HCT116 (cell line): ENCODE measurements around the gene DKK3. TPM values are rescaled to one million over a fixed set of nuclear protein-coding genes. Genes with fewer than 3 reads are reported as not detected.

Experiments
- ATAC-seq: fragments of 200-7000 bp; cut with Tn5 transposase; 2 replicates; pipeline ENCODE4 v1.9.1; 2020; ENCODE audit warnings: mild to moderate bottlenecking, moderate library complexity
- BruUV-seq: library from RNA; stranded (reverse); fragments of 400-500 nt; replicated peaks from 2 replicates; lab custom pipeline; 2021; lab: Mats Ljungman, UMichigan
- CTCF ChIA-PET: fragments of 300-600 bp; sonication (Branson Sonifier 250); formaldehyde crosslinking; loops from one replicate; lab custom pipeline; 2021; ENCODE audit warnings: antibody characterized with exemption; lab: Charles Lee
- POLR2A ChIA-PET: fragments of 300-600, 350-600 bp; sonication (Branson Sonifier 250); formaldehyde crosslinking; loops from one replicate; lab custom pipeline; 2021; ENCODE audit warnings: antibody characterized with exemption; lab: Charles Lee
- RAD21 ChIA-PET, 2 experiments: fragments of 300-600 bp; sonication (Branson Sonifier 250); formaldehyde crosslinking; loops; one replicate each; lab custom pipeline; 2023; ENCODE audit warnings: low total read pairs in 2 of 2; ENCODE audit not compliant: uncharacterized antibody in 2 of 2, unreplicated experiment in 2 of 2, low non-redundant PET in 1 of 2; lab: Charles Lee
- DNase-seq: peaks from one replicate; pipeline ENCODE4 v3.0.0-alpha.2; 2010; ENCODE audit warnings: low read depth, low spot score
- H2AFZ ChIP-seq: fragments of 200-600 bp; shearing (Covaris generic), sonication (generic); 2 replicates; pipeline ENCODE4 v1.6.1; 2017; ENCODE audit warnings: low read depth, mixed run types, mixed read lengths, antibody characterized with exemption, low read length; ENCODE audit not compliant: poor library complexity, severe bottlenecking
- H3K27ac ChIP-seq: 2 replicates; pipeline ENCODE4 v1.5.1; 2012; ENCODE audit warnings: low read depth, low read length
- H3K27me3 ChIP-seq: fragments of 200-600 bp; sonication (generic); 2 replicates; pipeline ENCODE4 v1.6.1; 2016; ENCODE audit warnings: mixed run types, low read length, mixed read lengths; ENCODE audit not compliant: insufficient read depth
- H3K36me3 ChIP-seq, 2 experiments: fragments of 200-500 bp in 1 of 2; fragments of 200-600 bp in 1 of 2; sonication (Bioruptor generic) in 1 of 2; sonication (generic) in 1 of 2; 2 replicates each; pipeline versions ENCODE4 v1.5.1 to v1.6.1; 2014 to 2016; ENCODE audit warnings: low read length in 2 of 2, inconsistent platforms in 1 of 2, mixed read lengths in 1 of 2, mixed run types in 1 of 2; ENCODE audit not compliant: insufficient read depth in 2 of 2, control insufficient read depth in 1 of 2
- H3K4me1 ChIP-seq, 2 experiments: fragments of 200-600 bp in 1 of 2; sonication (generic) in 1 of 2; 2 replicates each; pipeline versions ENCODE4 v1.5.1 to v1.6.1; 2012 to 2017; ENCODE audit warnings: low read length in 2 of 2, inconsistent platforms in 1 of 2, mild to moderate bottlenecking in 1 of 2, mixed read lengths in 1 of 2, mixed run types in 1 of 2, moderate library complexity in 1 of 2; ENCODE audit not compliant: insufficient read depth in 2 of 2, control insufficient read depth in 1 of 2
- H3K4me2 ChIP-seq: fragments of 200-600 bp; sonication (generic); 2 replicates; pipeline ENCODE4 v1.6.1; 2017; ENCODE audit warnings: mixed run types, low read length, mixed read lengths
- H3K4me3 ChIP-seq, 2 experiments: fragments of 200-600 bp in 1 of 2; sonication (generic) in 1 of 2; replicated peaks in 1 of 2; 2 replicates each; pipeline ENCODE4 v1.5.1; 2011 to 2016; ENCODE audit warnings: low read length in 2 of 2, control low read depth in 1 of 2, low read depth in 1 of 2, mild to moderate bottlenecking in 1 of 2, mixed read lengths in 1 of 2, mixed run types in 1 of 2
- H3K79me2 ChIP-seq: fragments of 200-600 bp; sonication (generic); 2 replicates; pipeline ENCODE4 v1.6.1; 2017; ENCODE audit warnings: mild to moderate bottlenecking, mixed run types, low read length, moderate library complexity, mixed read lengths; ENCODE audit not compliant: insufficient read depth
- H3K9ac ChIP-seq: fragments of 200-600 bp; sonication (generic); 2 replicates; pipeline ENCODE4 v1.6.1; 2016; ENCODE audit warnings: low read length, mixed read lengths
- H3K9me2 ChIP-seq: fragments of 200-600 bp; sonication (generic), shearing (Covaris generic); 2 replicates; pipeline ENCODE4 v1.6.1; 2017; ENCODE audit warnings: mixed run types, mild to moderate bottlenecking, moderate library complexity; ENCODE audit not compliant: insufficient read depth
- H3K9me3 ChIP-seq, 2 experiments: fragments of 200-500 bp in 1 of 2; fragments of 200-600 bp in 1 of 2; sonication (Bioruptor generic) in 1 of 2; sonication (generic) in 1 of 2; 2 replicates each; pipeline ENCODE4 v1.6.1; 2014 to 2017; ENCODE audit warnings: low read length in 2 of 2, mixed read lengths in 2 of 2, inconsistent platforms in 1 of 2, low read depth in 1 of 2, mild to moderate bottlenecking in 1 of 2, mixed run types in 1 of 2, moderate library complexity in 1 of 2; ENCODE audit not compliant: control insufficient read depth in 1 of 2, insufficient read depth in 1 of 2
- H4K20me1 ChIP-seq: fragments of 200-600 bp; sonication (generic), shearing (Covaris generic); 2 replicates; pipeline ENCODE4 v1.6.1; 2017; ENCODE audit warnings: mixed run types, mild to moderate bottlenecking, moderate library complexity; ENCODE audit not compliant: insufficient read depth
- EGR1 ChIP-seq: IDR thresholded peaks from 2 replicates; pipeline ENCODE4 v1.6.1; 2012; ENCODE audit warnings: low read depth
- EZH2phosphoT487 ChIP-seq: fragments of 200-600 bp; IDR thresholded peaks from 2 replicates; pipeline ENCODE4 v1.6.1; 2018; ENCODE audit warnings: antibody characterized with exemption, borderline replicate concordance
- MAX ChIP-seq: IDR thresholded peaks from 2 replicates; pipeline ENCODE4 v1.6.1; 2012
- RAD21 ChIP-seq: IDR thresholded peaks from 2 replicates; pipeline ENCODE4 v1.6.1; 2012; ENCODE audit warnings: low read depth, mild to moderate bottlenecking
- SP1 ChIP-seq: IDR thresholded peaks from 2 replicates; pipeline ENCODE4 v1.6.1; 2012; ENCODE audit warnings: low read depth
- intact Hi-C: fragments of 100-400 bp; cut with micrococcal nuclease; formaldehyde crosslinking; loops from 2 replicates; pipeline ENCODE4 v1.10.0; 2022
- total RNA-seq: library from RNA; stranded (reverse); gene quantifications from one replicate; pipeline ENCODE4 v1.2.1, GENCODE V29; 2021; ENCODE audit not compliant: unreplicated experiment

Gene DKK3
- total RNA-seq, 1 experiment from 2014 or later = 0.49 TPM

GRCh38 chr11:12016246-12016645, 7.8 kb upstream of the DKK3 start:
- no peak overlapping the region for H3K9ac ChIP-seq
- ATAC-seq (no peak), DNase-seq (no peak)
- no peaks in the 10 kb centered on the region for H3K9me2 ChIP-seq
- no peak overlapping the region for H2AFZ ChIP-seq
- BruUV-seq = no TSS peak
- H3K27ac ChIP-seq = no peak overlapping the region
- no peaks in the 10 kb centered on the region for H3K27me3 ChIP-seq
- no peaks in the 10 kb centered on the region for H3K9me3 ChIP-seq
- TF ChIP-seq EZH2phosphoT487 = no peak
- TF ChIP-seq RAD21 = 0 out of 2 replicates have a peak, but pooled peaks have one; percentile 8
- H3K36me3 ChIP-seq = no peaks in the 10 kb centered on the region
- ChIA-PET POLR2A (no interaction called here), RAD21 (no interaction called here), CTCF (no interaction called here)
- intact Hi-C loops = no loop called here
- no peaks in the 10 kb centered on the region for H3K4me1 ChIP-seq
- no peak overlapping the region for H3K4me2 ChIP-seq
- no peaks in the 10 kb centered on the region for H4K20me1 ChIP-seq
- no peak overlapping the region for H3K4me3 ChIP-seq
- no peaks in the 10 kb centered on the region for H3K79me2 ChIP-seq

- intact Hi-C loops = no loop called here
- no peak overlapping the region for H3K4me3 ChIP-seq
- no peaks in the 10 kb centered on the region for H3K36me3 ChIP-seq
- CTCF ChIA-PET = no interaction called here
- H3K4me2 ChIP-seq = no peak overlapping the region
- no peaks in the 10 kb centered on the region for H3K4me1 ChIP-seq
- H3K27ac ChIP-seq = no peak overlapping the region
- no peak for DNase-seq
- BruUV-seq = no TSS peak
- TF ChIP-seq EGR1 (no peak), SP1 (no peak), MAX (no peak)
- TF ChIP-seq, all 23 proteins: peak for 0
- no peak overlapping the region for H3K9ac ChIP-seq
- H2AFZ ChIP-seq = no peak overlapping the region
- H3K27me3 ChIP-seq = no peaks in the 10 kb centered on the region
- no peaks in the 10 kb centered on the region for H3K79me2 ChIP-seq
- H3K9me2 ChIP-seq = no peaks in the 10 kb centered on the region
- ATAC-seq = no peak
- ChIA-PET POLR2A (no interaction called here), RAD21 (no interaction called here)
- no peaks in the 10 kb centered on the region for H3K9me3 ChIP-seq
- H4K20me1 ChIP-seq = no peaks in the 10 kb centered on the region
Observed at GRCh38 chr11:12015486-12015885, 7.1 kb upstream of the DKK3 start.
